AG08395 (cell line): ENCODE measurements around the gene RPL5.

Experiments
- DNase-seq: peaks from one replicate; pipeline ENCODE4 v3.0.0; 2012; ENCODE audit warnings: mixed read lengths, low spot score

The RPL5 gene

GRCh38 chr1:92855236-92855635 lies 23.4 kb downstream of the RPL5 start:
- DNase-seq: no peak

- no peak for DNase-seq
Observed at GRCh38 chr1:92857817-92858216, 26.0 kb downstream of the RPL5 start.

- DNase-seq: peak; percentile 79
Observed at GRCh38 chr1:92858564-92859399, 26.9 kb downstream of the RPL5 start.

- no peak for DNase-seq
Observed at GRCh38 chr1:92859400-92860039, 27.7 kb downstream of the RPL5 start.

- DNase-seq: no peak
Observed at GRCh38 chr1:92862605-92863004, 30.8 kb downstream of the RPL5 start.

GRCh38 chr1:92864131-92864530 lies 32.3 kb downstream of the RPL5 start:
- no peak for DNase-seq

- DNase-seq: no peak
Observed at GRCh38 chr1:92870591-92870990, 38.8 kb downstream of the RPL5 start.

GRCh38 chr1:92872719-92873118 lies 40.9 kb downstream of the RPL5 start:
- no peak for DNase-seq

- DNase-seq: no peak
Observed at GRCh38 chr1:92874987-92875386, 43.1 kb downstream of the RPL5 start.

GRCh38 chr1:92876351-92876750 lies 44.5 kb downstream of the RPL5 start:
- no peak for DNase-seq

- DNase-seq: no peak
Observed at GRCh38 chr1:92877081-92877711, 45.4 kb downstream of the RPL5 start.

- no peak for DNase-seq
Observed at GRCh38 chr1:92877792-92878191, 46.0 kb downstream of the RPL5 start.

GRCh38 chr1:92879316-92879968 lies 47.6 kb downstream of the RPL5 start:
- DNase-seq: no peak

GRCh38 chr1:92881391-92881790 lies 49.6 kb downstream of the RPL5 start:
- DNase-seq: no peak

GRCh38 chr1:92882819-92883218 lies 51.0 kb downstream of the RPL5 start:
- no peak for DNase-seq

GRCh38 chr1:92883297-92883696 lies 51.5 kb downstream of the RPL5 start:
- no peak for DNase-seq

- DNase-seq: no peak
Observed at GRCh38 chr1:92884195-92884594, 52.4 kb downstream of the RPL5 start.

GRCh38 chr1:92886886-92887419 lies 55.1 kb downstream of the RPL5 start:
- DNase-seq: no peak

GRCh38 chr1:92887465-92887864 lies 55.6 kb downstream of the RPL5 start:
- DNase-seq: no peak
